Measurements from ENCODE around the gene AKR1C4.

DNA sequence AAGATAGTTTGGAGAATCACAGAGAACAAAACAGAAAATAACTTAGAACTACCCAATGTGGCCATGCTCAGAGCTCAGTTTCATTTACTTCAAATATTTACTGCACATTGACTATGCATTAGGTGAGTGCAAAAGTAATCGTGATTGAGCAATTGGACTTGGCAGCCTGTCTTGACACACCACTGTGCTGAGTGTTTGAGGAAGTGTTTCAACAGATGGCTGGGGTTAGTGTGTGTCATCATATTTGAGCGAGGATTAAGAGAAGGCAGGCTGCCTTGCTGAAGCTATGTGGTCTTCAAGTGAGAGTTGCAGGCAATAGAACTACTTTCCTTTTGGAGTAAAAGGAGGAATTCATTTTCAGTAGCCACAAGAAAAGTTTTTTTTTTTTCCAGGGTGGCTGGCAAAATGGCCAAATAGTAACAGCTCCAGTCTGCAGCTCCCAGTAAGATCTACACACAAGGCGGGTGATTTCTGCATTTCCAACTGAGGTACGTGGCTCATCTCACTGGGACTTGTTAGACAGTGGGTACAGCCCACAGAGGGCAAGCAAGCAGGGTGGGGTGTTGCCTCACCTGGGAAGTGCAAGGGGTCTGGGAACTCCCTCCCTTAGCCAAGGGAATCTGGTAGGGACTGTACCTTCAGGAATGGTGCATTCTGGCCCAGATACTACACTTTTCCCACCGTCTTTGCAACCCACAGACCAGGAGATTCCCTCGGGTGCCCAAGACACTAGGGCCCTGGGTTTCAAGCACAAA, 37.6 kb downstream of the AKR1C4 start:
- TF ChIP-seq CTCF (IDR thresholded peaks at IDR 0.05 in 8 of 11, conservative IDR thresholded peaks at IDR 0.05 in 3 of 11) (no peak), POLR2A (IDR thresholded peaks at IDR 0.05) (no peak)
